Measurements from ENCODE around the gene SPARCL1.

SPARCL1 gene

GRCh38 chr4:87527431-87528220 lies 1.6 kb downstream of the SPARCL1 start:
- TF ChIP-seq GATA3 (IDR thresholded peaks at IDR 0.05; ENCODE audit: low read depth, low read length) (no peak), GATA2 (IDR thresholded peaks at IDR 0.05; ENCODE audit: low read depth, low read length) (no peak)

GRCh38 chr4:87525636-87526295 lies 3.4 kb downstream of the SPARCL1 start:
- no peak for TF ChIP-seq GATA3 (IDR thresholded peaks at IDR 0.05; ENCODE audit: low read depth, low read length)
- TF ChIP-seq GATA2 (IDR thresholded peaks at IDR 0.05; ENCODE audit: low read depth, low read length), result no peak

GRCh38 chr4:87524456-87524855 lies 4.7 kb downstream of the SPARCL1 start:
- TF ChIP-seq GATA3 (IDR thresholded peaks at IDR 0.05; ENCODE audit: low read depth, low read length), result no peak
- no peak for TF ChIP-seq GATA2 (IDR thresholded peaks at IDR 0.05; ENCODE audit: low read depth, low read length)

- no peak for TF ChIP-seq GATA3 (IDR thresholded peaks at IDR 0.05; ENCODE audit: low read depth, low read length)
- no peak for TF ChIP-seq GATA2 (IDR thresholded peaks at IDR 0.05; ENCODE audit: low read depth, low read length)
Observed at GRCh38 chr4:87523307-87523706, 5.9 kb downstream of the SPARCL1 start.

- no peak for TF ChIP-seq GATA3 (IDR thresholded peaks at IDR 0.05; ENCODE audit: low read depth, low read length)
- no peak for TF ChIP-seq GATA2 (IDR thresholded peaks at IDR 0.05; ENCODE audit: low read depth, low read length)
Observed at GRCh38 chr4:87521757-87522374, 7.3 kb downstream of the SPARCL1 start.

GRCh38 chr4:87521319-87521718 lies 7.9 kb downstream of the SPARCL1 start:
- TF ChIP-seq GATA2 (IDR thresholded peaks at IDR 0.05; ENCODE audit: low read depth, low read length), result no peak
- TF ChIP-seq GATA3 (IDR thresholded peaks at IDR 0.05; ENCODE audit: low read depth, low read length), result no peak

- TF ChIP-seq GATA3 (IDR thresholded peaks at IDR 0.05; ENCODE audit: low read depth, low read length), result no peak
- no peak for TF ChIP-seq GATA2 (IDR thresholded peaks at IDR 0.05; ENCODE audit: low read depth, low read length)
Observed at GRCh38 chr4:87517621-87518020, 11.6 kb downstream of the SPARCL1 start.

- no peak for TF ChIP-seq GATA2 (IDR thresholded peaks at IDR 0.05; ENCODE audit: low read depth, low read length)
- TF ChIP-seq GATA3 (IDR thresholded peaks at IDR 0.05; ENCODE audit: low read depth, low read length), result no peak
Observed at GRCh38 chr4:87516683-87517082, 12.5 kb downstream of the SPARCL1 start.

- TF ChIP-seq GATA2 (IDR thresholded peaks at IDR 0.05; ENCODE audit: low read depth, low read length) (no peak), GATA3 (IDR thresholded peaks at IDR 0.05; ENCODE audit: low read depth, low read length) (no peak)
Observed at GRCh38 chr4:87512400-87512799, 16.8 kb downstream of the SPARCL1 start.

- TF ChIP-seq GATA2 (IDR thresholded peaks at IDR 0.05; ENCODE audit: low read depth, low read length), result no peak
- TF ChIP-seq GATA3 (IDR thresholded peaks at IDR 0.05; ENCODE audit: low read depth, low read length), result no peak
Observed at GRCh38 chr4:87511500-87511899, 17.7 kb downstream of the SPARCL1 start.

- no peak for TF ChIP-seq GATA3 (IDR thresholded peaks at IDR 0.05; ENCODE audit: low read depth, low read length)
Observed at GRCh38 chr4:87510747-87511146, 18.4 kb downstream of the SPARCL1 start.

GRCh38 chr4:87506974-87507701 lies 22.0 kb downstream of the SPARCL1 start:
- TF ChIP-seq GATA3 (IDR thresholded peaks at IDR 0.05; ENCODE audit: low read depth, low read length) (no peak), GATA2 (IDR thresholded peaks at IDR 0.05; ENCODE audit: low read depth, low read length) (no peak)

GRCh38 chr4:87505862-87506261 lies 23.3 kb downstream of the SPARCL1 start:
- no peak for TF ChIP-seq GATA2 (IDR thresholded peaks at IDR 0.05; ENCODE audit: low read depth, low read length)
- no peak for TF ChIP-seq GATA3 (IDR thresholded peaks at IDR 0.05; ENCODE audit: low read depth, low read length)

GRCh38 chr4:87502580-87503238 lies 26.5 kb downstream of the SPARCL1 start:
- no peak for TF ChIP-seq GATA3 (IDR thresholded peaks at IDR 0.05; ENCODE audit: low read depth, low read length)
- TF ChIP-seq GATA2 (IDR thresholded peaks at IDR 0.05; ENCODE audit: low read depth, low read length), result no peak

All from SH-SY5Y (cell line).